ENCODE measurements around the gene TTC13. TPM values are rescaled to one million over a fixed set of nuclear protein-coding genes. Genes with fewer than 3 reads are reported as not detected.
A peak's percentile ranks its signal among the peaks of the same experiment; 100 is the strongest.

TTC13 gene
- total RNA-seq, 1 experiment from 2014 or later, result 4.4 TPM

GRCh38 chr1:230868736-230869385 lies 109.8 kb downstream of the TTC13 start (continued):
- no peak for TF ChIP-seq NR3C1 (CRISPR knock-in tag; conservative IDR thresholded peaks at IDR 0.05; ENCODE audit: low read depth)
- TF ChIP-seq STAT6 (CRISPR knock-in tag; conservative IDR thresholded peaks at IDR 0.05; ENCODE audit: low read depth), result no peak
- TF ChIP-seq TEAD4 (CRISPR knock-in tag; IDR thresholded peaks at IDR 0.05), result no peak
- TF ChIP-seq ATF6 (CRISPR knock-in tag; IDR thresholded peaks at IDR 0.05), result no peak
- peak; percentile 51; the same call in 1 of the 2 replicates for TF ChIP-seq USF1 (CRISPR knock-in tag; IDR thresholded peaks at IDR 0.05)

- H3K9me3 Mint-ChIP-seq, result no peaks in the 10 kb centered on the region
- peak; percentile 44; the same call in 1 of the 2 replicates for TF ChIP-seq ETV6 (CRISPR knock-in tag; IDR thresholded peaks at IDR 0.05)
- TF ChIP-seq ZMAT4 (CRISPR knock-in tag; IDR thresholded peaks at IDR 0.05), result no peak
- no peak for TF ChIP-seq SMAD3 (CRISPR knock-in tag; IDR thresholded peaks at IDR 0.05; ENCODE audit: borderline replicate concordance)
- no peak for TF ChIP-seq NFYB (CRISPR knock-in tag; conservative IDR thresholded peaks at IDR 0.05; ENCODE audit: low read depth)
- TF ChIP-seq GABPB1 (CRISPR knock-in tag; IDR thresholded peaks at IDR 0.05), result no peak
- no peak; the same call in 1 of the 2 replicates for TF ChIP-seq ARID4B (CRISPR knock-in tag; IDR thresholded peaks at IDR 0.05; ENCODE audit: borderline replicate concordance)
- TF ChIP-seq E2F1 (CRISPR knock-in tag; IDR thresholded peaks at IDR 0.05), result no peak
- TF ChIP-seq ZBTB43 (CRISPR knock-in tag; IDR thresholded peaks at IDR 0.05), result 0 out of 2 replicates have a peak, but pooled peaks have one; percentile 51
- TF ChIP-seq TP53 (CRISPR knock-in tag; IDR thresholded peaks at IDR 0.05), result no peak
- no peak for TF ChIP-seq SOX15 (CRISPR knock-in tag; IDR thresholded peaks at IDR 0.05)
- TF ChIP-seq PREB (CRISPR knock-in tag; IDR thresholded peaks at IDR 0.05; ENCODE audit: borderline replicate concordance), result no peak
- peak; percentile 81 for TF ChIP-seq SP1 (CRISPR knock-in tag; conservative IDR thresholded peaks at IDR 0.05)
- peak; percentile 36; the same call in 1 of the 2 replicates for TF ChIP-seq NFE2L1 (CRISPR knock-in tag; IDR thresholded peaks at IDR 0.05)
- TF ChIP-seq ELF4 (CRISPR knock-in tag; IDR thresholded peaks at IDR 0.05; ENCODE audit: low read depth), result no peak
Measured at GRCh38 chr1:230867903-230868735, 110.5 kb downstream of the TTC13 start, which contains the start of gene C1orf198. Gene C1orf198 (minus strand): TSS chr1:230868521. CDS start chr1:230868512, 9 bp downstream.

More at GRCh38 chr1:230867903-230868735, 110.5 kb downstream of the TTC13 start, which contains the start of gene C1orf198:
- Mint-ChIP-seq H3K27ac (peak within 1 kb of the TSS; percentile 45), H3K27me3 (ENCODE audit: low read depth) (peaks cover 12% of the 10 kb centered on the region), H3K4me1 (peaks cover 39% of the 10 kb centered on the region), H3K36me3 (0 out of 2 replicates have a peak, but pooled peaks cover 3% of the 10 kb centered on the region), H3K4me3 (peak within 1 kb of the TSS; percentile 84)
- DNase-seq (ENCODE audit: low spot score) (peak; percentile 79), ATAC-seq (peak; percentile 81)
- ChIA-PET POLR2A (interaction anchor here (0.5 to 1.3 kb wide), 3 partner anchors 12 to 346 kb away, joined by 3 to 4 read pairs (median 3); no protein-coding TSS in a partner anchor), CTCF (interaction anchor here (0.8 to 1.5 kb wide), 3 partner anchors 16 to 73 kb away, joined by 3 to 4 read pairs (median 3); no protein-coding TSS in a partner anchor)
